ENCODE results near the gene CACNG6.

GRCh38 chr19:53994811-53995210 lies 3.4 kb downstream of the CACNG6 start:
- TF ChIP-seq CTCF (optimal IDR thresholded peaks at IDR 0.05 in 1 of 3, IDR thresholded peaks at IDR 0.05 in 1 of 3, conservative IDR thresholded peaks at IDR 0.05 in 1 of 3; ENCODE audit: extremely low read depth in 1 of 3, insufficient read depth in 2 of 3, low read length in 3 of 3) (no peak), EZH2 (IDR thresholded peaks at IDR 0.05; ENCODE audit: low read length) (no peak)
